Measurements from ENCODE around the gene PRR33.

- no peak for TF ChIP-seq CTCF (IDR thresholded peaks at IDR 0.05; ENCODE audit: insufficient read depth, low read depth, low read length)
- no peak for TF ChIP-seq EZH2 (IDR thresholded peaks at IDR 0.05; ENCODE audit: insufficient read depth, low read length)
These were observed 34.7 kb upstream of the PRR33 start for GRCh38 chr11:1926156-1927025.

Measured in astrocyte (in vitro differentiated cells and primary cell).